H9 (cell line): ENCODE results near the gene ZNF280C. TPM values are rescaled to one million over a fixed set of nuclear protein-coding genes. Genes with fewer than 3 reads are reported as not detected.

Experiments used
- DNase-seq: peaks from one replicate; pipeline ENCODE4 v3.0.0-alpha.2; 2017
- H2AFZ ChIP-seq: one replicate; pipeline ENCODE4 v1.6.1; 2013; ENCODE audit warnings: mild to moderate bottlenecking, low read length, control low read depth, moderate library complexity
- H2AK5ac ChIP-seq: 2 replicates; pipeline ENCODE4 v1.6.1; 2013; ENCODE audit warnings: low read length, control low read depth, mixed read lengths; ENCODE audit not compliant: insufficient read length
- H2BK120ac ChIP-seq: one replicate; pipeline ENCODE4 v1.6.1; 2013; ENCODE audit warnings: low read depth, mild to moderate bottlenecking, low read length, control low read depth, inconsistent platforms; ENCODE audit not compliant: poor library complexity, severe bottlenecking
- H2BK12ac ChIP-seq: 2 replicates; pipeline ENCODE4 v1.6.1; 2013; ENCODE audit warnings: low read length, control low read depth, mixed read lengths, low read depth; ENCODE audit not compliant: insufficient read length
- H2BK15ac ChIP-seq: 2 replicates; pipeline ENCODE4 v1.6.1; 2013; ENCODE audit warnings: low read depth, low read length, control low read depth
- H2BK20ac ChIP-seq: one replicate; pipeline ENCODE4 v1.6.1; 2013; ENCODE audit warnings: low read depth, mild to moderate bottlenecking, low read length, control low read depth, inconsistent platforms; ENCODE audit not compliant: poor library complexity, severe bottlenecking
- H2BK5ac ChIP-seq: 2 replicates; pipeline ENCODE4 v1.6.1; 2013; ENCODE audit warnings: low read length, control low read depth, mixed read lengths; ENCODE audit not compliant: insufficient read length
- H3K14ac ChIP-seq: 2 replicates; pipeline ENCODE4 v1.6.1; 2013; ENCODE audit warnings: low read length, control low read depth; ENCODE audit not compliant: insufficient read depth
- H3K18ac ChIP-seq: 2 replicates; pipeline ENCODE4 v1.6.1; 2013; ENCODE audit warnings: low read depth, mild to moderate bottlenecking, mixed read lengths, low read length, control low read depth; ENCODE audit not compliant: insufficient read length
- H3K23ac ChIP-seq: 2 replicates; pipeline ENCODE4 v1.6.1; 2013; ENCODE audit warnings: low read length, control low read depth, mixed read lengths, low read depth; ENCODE audit not compliant: insufficient read length
- H3K23me2 ChIP-seq: 2 replicates; pipeline ENCODE4 v1.6.1; 2013; ENCODE audit warnings: low read depth, mild to moderate bottlenecking, mixed read lengths, low read length, control low read depth; ENCODE audit not compliant: insufficient read length, poor library complexity, severe bottlenecking
- H3K27ac ChIP-seq: 2 replicates; pipeline ENCODE4 v1.5.1; 2013; ENCODE audit warnings: low read length, control low read depth, mixed read lengths, low read depth; ENCODE audit not compliant: insufficient read length
- H3K27me3 ChIP-seq: 2 replicates; pipeline ENCODE4 v1.6.1; 2013; ENCODE audit warnings: low read length, control low read depth, inconsistent platforms; ENCODE audit not compliant: insufficient read depth
- H3K4ac ChIP-seq: 2 replicates; pipeline ENCODE4 v1.6.1; 2013; ENCODE audit warnings: low read depth, mild to moderate bottlenecking, control low read depth, inconsistent platforms, low read length, moderate library complexity
- H3K4me1 ChIP-seq: 2 replicates; pipeline ENCODE4 v1.6.1; 2013; ENCODE audit warnings: low read length, control low read depth, inconsistent platforms; ENCODE audit not compliant: insufficient read depth
- H3K4me2 ChIP-seq: 2 replicates; pipeline ENCODE4 v1.6.1; 2013; ENCODE audit warnings: low read length, control low read depth, mixed read lengths; ENCODE audit not compliant: insufficient read length, insufficient read depth
- H3K56ac ChIP-seq: 2 replicates; pipeline ENCODE4 v1.6.1; 2013; ENCODE audit warnings: low read depth, mild to moderate bottlenecking, mixed read lengths, low read length, control low read depth; ENCODE audit not compliant: insufficient read length
- H3K79me1 ChIP-seq: 2 replicates; pipeline ENCODE4 v1.6.1; 2013; ENCODE audit warnings: low read depth, mild to moderate bottlenecking, moderate library complexity, low read length, control low read depth, inconsistent platforms; ENCODE audit not compliant: insufficient read depth, poor library complexity, severe bottlenecking
- H3K79me2 ChIP-seq: 2 replicates; pipeline ENCODE4 v1.6.1; 2013; ENCODE audit warnings: low read length, control low read depth, inconsistent platforms; ENCODE audit not compliant: insufficient read depth
- H3K9ac ChIP-seq: 2 replicates; pipeline ENCODE4 v1.6.1; 2013; ENCODE audit warnings: low read length, control low read depth, mixed read lengths; ENCODE audit not compliant: insufficient read length; ENCODE audit errors: extremely low read depth
- H3K9me3 ChIP-seq: one replicate; pipeline ENCODE4 v1.6.1; 2013; ENCODE audit warnings: low read depth, low read length, inconsistent platforms; ENCODE audit not compliant: control insufficient read depth
- H3T11ph ChIP-seq: one replicate; pipeline ENCODE4 v1.6.1; 2013; ENCODE audit warnings: mild to moderate bottlenecking, low read length, control low read depth, inconsistent platforms
- H4K20me1 ChIP-seq: one replicate; pipeline ENCODE4 v1.6.1; 2013; ENCODE audit not compliant: control insufficient read depth, insufficient read length, insufficient read depth
- H4K5ac ChIP-seq: 2 replicates; pipeline ENCODE4 v1.6.1; 2013; ENCODE audit warnings: low read depth, mild to moderate bottlenecking, mixed read lengths, low read length, control low read depth; ENCODE audit not compliant: insufficient read length
- H4K8ac ChIP-seq: replicated peaks from 2 replicates; pipeline ENCODE4 v1.6.1; 2013; ENCODE audit warnings: low read length, control low read depth, mixed read lengths, low read depth; ENCODE audit not compliant: insufficient read length
- H4K91ac ChIP-seq: 2 replicates; pipeline ENCODE4 v1.6.1; 2013; ENCODE audit warnings: low read depth, mild to moderate bottlenecking, moderate library complexity, mixed read lengths, low read length, control low read depth; ENCODE audit not compliant: insufficient read length
- H3K27ac Mint-ChIP-seq, 3 experiments: 2 replicates in 2 of 3; 3 replicates in 1 of 3; pipeline ENCODE4 v1.8.0; 2020 to 2021; ENCODE audit warnings: mixed read lengths in 3 of 3, mild to moderate bottlenecking in 1 of 3, moderate library complexity in 1 of 3
- H3K27me3 Mint-ChIP-seq: 2 replicates; pipeline ENCODE4 v1.8.0; 2021; ENCODE audit warnings: low read depth, mild to moderate bottlenecking, moderate library complexity, mixed read lengths
- H3K36me3 Mint-ChIP-seq, 3 experiments: 2 replicates in 2 of 3; 3 replicates in 1 of 3; pipeline ENCODE4 v1.8.0; 2020 to 2021; ENCODE audit warnings: low read depth in 3 of 3, mixed read lengths in 3 of 3; ENCODE audit not compliant: insufficient read depth in 1 of 3
- H3K4me1 Mint-ChIP-seq, 2 experiments: 2 replicates each; pipeline ENCODE4 v1.8.0; 2020; ENCODE audit warnings: mixed read lengths in 2 of 2
- H3K4me3 Mint-ChIP-seq, 2 experiments: 2 replicates in 1 of 2; 3 replicates in 1 of 2; pipeline ENCODE4 v1.8.0; 2020 to 2021; ENCODE audit warnings: mild to moderate bottlenecking in 2 of 2, mixed read lengths in 2 of 2, moderate library complexity in 1 of 2
- H3K9me3 Mint-ChIP-seq, 2 experiments: 2 replicates in 1 of 2; 3 replicates in 1 of 2; pipeline ENCODE4 v1.8.0; 2020; ENCODE audit warnings: mild to moderate bottlenecking in 2 of 2, mixed read lengths in 2 of 2, moderate library complexity in 1 of 2
- CTCF ChIP-seq: fragments of 200-600 bp; sonication (generic); conservative IDR thresholded peaks from 3 replicates; pipeline ENCODE4 v1.8.0; 2021; ENCODE audit warnings: antibody characterized with exemption, mild to moderate bottlenecking
- WGBS: extraction: QIAGEN DNeasy Blood & Tissue Kit; methylation state at CpG from one replicate; pipeline ENCODE4 v1.1.7; 2013; ENCODE audit warnings: missing lambda C conversion rate, low lambda C conversion rate, mixed read lengths; ENCODE audit not compliant: insufficient read length; ENCODE audit errors: extremely low coverage; 5-methylcytosine and 5-hydroxymethylcytosine counted together
- total RNA-seq: library from RNA; stranded (reverse); gene quantifications from 2 replicates; pipeline ENCODE4 v1.2.1, GENCODE V29; 2021

ZNF280C gene
- total RNA-seq, 1 experiment from 2014 or later = 6.6 TPM

- Mint-ChIP-seq H3K4me3 (peak overlapping the region in 1 of 2 experiments; percentile 37; a peak in 1 of 5 replicates), H3K4me1 (peaks cover 9% of the 10 kb centered on the region in 2 experiments; a peak in 3 of 4 replicates), H3K36me3 (peaks cover 0 to under 1% (median 0%) of the 10 kb centered on the region in 3 experiments; a peak in 3 of 7 replicates), H3K27me3 (no peaks in the 10 kb centered on the region), H3K9me3 (peaks cover 0 to 57% of the 10 kb centered on the region in 2 experiments; a peak in 3 of 5 replicates), H3K27ac (no peak overlapping the region)
- Histone ChIP-seq H3K79me1 (no peaks in the 10 kb centered on the region), H4K5ac (no peak overlapping the region), H2BK15ac (no peak overlapping the region), H3K79me2 (peaks cover 4% of the 10 kb centered on the region; the same call in 1 of the 2 replicates), H2AFZ (no peak overlapping the region), H3K9me3 (peaks cover 13% of the 10 kb centered on the region), H2BK5ac (no peak overlapping the region), H4K8ac (no peak overlapping the region), H2AK5ac (no peak overlapping the region), H3K9ac (no peak overlapping the region), H3K56ac (no peak overlapping the region), H3K4me1 (no peaks in the 10 kb centered on the region), H3K23me2 (peaks cover 3% of the 10 kb centered on the region), H3T11ph (no peak overlapping the region), H3K23ac (no peak overlapping the region), H4K91ac (no peak overlapping the region), H3K4ac (no peak overlapping the region), H3K18ac (no peak overlapping the region), H4K20me1 (no peaks in the 10 kb centered on the region), H2BK12ac (no peak overlapping the region), H2BK20ac (no peak overlapping the region), H3K14ac (no peak overlapping the region), H2BK120ac (no peak overlapping the region), H3K4me2 (no peak overlapping the region), H3K27me3 (no peaks in the 10 kb centered on the region), H3K27ac (no peak overlapping the region)
- no peak for TF ChIP-seq CTCF
- no CpG with 5 or more reads among the region's 2 CpGs for WGBS
- DNase-seq = no peak
Observed at GRCh38 chrX:130163398-130163797, 105.3 kb downstream of the ZNF280C start.
